Ramos (cell line): ENCODE results near the gene WIPI1.

Experiments used
- in situ Hi-C: fragments of 300-500 bp; cut with MboI; formaldehyde crosslinking; loops from one replicate; pipeline ENCODE4 v1.14.3; 2022; ENCODE audit warnings: low sequenced_read_pairs; ENCODE audit not compliant: unreplicated experiment

The WIPI1 gene

GRCh38 chr17:68457168-68457538 is at the start of gene WIPI1:
WIPI1 (minus strand) TSS chr17:68457496; CDS start chr17:68457421, 75 bp downstream.
- in situ Hi-C loops: loop anchor here (25.0 kb wide), 1 partner anchor 645 kb away; no protein-coding TSS in a partner anchor

- in situ Hi-C loops: no loop called here
Observed at GRCh38 chr17:68505951-68506350, 48.7 kb upstream of the WIPI1 start.

GRCh38 chr17:68501074-68501473 is 43.8 kb upstream of the WIPI1 start:
- in situ Hi-C loops: no loop called here

- in situ Hi-C loops: loop anchor here (25.0 kb wide), 1 partner anchor 1137 kb away; the partner anchor contains the start of gene PSMD12
Observed at GRCh38 chr17:68499587-68499986, 42.3 kb upstream of the WIPI1 start.

GRCh38 chr17:68498479-68499326 is 41.4 kb upstream of the WIPI1 start:
- in situ Hi-C loops: loop anchor here (25.0 kb wide), 1 partner anchor 1136 kb away; the partner anchor contains the start of gene PSMD12

GRCh38 chr17:68497885-68498319 is 40.6 kb upstream of the WIPI1 start:
- in situ Hi-C loops: loop anchor here (25.0 kb wide), 1 partner anchor 1136 kb away; the partner anchor contains the start of gene PSMD12

GRCh38 chr17:68495081-68495480 is 37.8 kb upstream of the WIPI1 start:
- in situ Hi-C loops: loop anchor here (25.0 kb wide), 1 partner anchor 1133 kb away; the partner anchor contains the start of gene PSMD12

- in situ Hi-C loops: loop anchor here (25.0 kb wide), 1 partner anchor 1130 kb away; the partner anchor contains the start of gene PSMD12
Observed at GRCh38 chr17:68492394-68493054, 35.2 kb upstream of the WIPI1 start.

- in situ Hi-C loops: loop anchor here (25.0 kb wide), 1 partner anchor 1129 kb away; the partner anchor contains the start of gene PSMD12
Observed at GRCh38 chr17:68491381-68492231, 34.3 kb upstream of the WIPI1 start.

- in situ Hi-C loops: loop anchor here (25.0 kb wide), 1 partner anchor 1128 kb away; the partner anchor contains the start of gene PSMD12
Observed at GRCh38 chr17:68489919-68490318, 32.6 kb upstream of the WIPI1 start.

GRCh38 chr17:68484458-68484857 is 27.2 kb upstream of the WIPI1 start:
- in situ Hi-C loops: loop anchor here (25.0 kb wide), 1 partner anchor 1122 kb away; the partner anchor contains the start of gene PSMD12

GRCh38 chr17:68482576-68483041 is 25.3 kb upstream of the WIPI1 start:
- in situ Hi-C loops: loop anchor here (25.0 kb wide), 1 partner anchor 1120 kb away; the partner anchor contains the start of gene PSMD12

GRCh38 chr17:68480885-68481284 is 23.6 kb upstream of the WIPI1 start:
- in situ Hi-C loops: loop anchor here (25.0 kb wide), 1 partner anchor 1119 kb away; the partner anchor contains the start of gene PSMD12

GRCh38 chr17:68470961-68471360 is 13.7 kb upstream of the WIPI1 start:
- in situ Hi-C loops: loop anchor here (25.0 kb wide), 1 partner anchor 659 kb away; no protein-coding TSS in a partner anchor

GRCh38 chr17:68468788-68469187 is 11.5 kb upstream of the WIPI1 start:
- in situ Hi-C loops: loop anchor here (10.0 to 25.0 kb wide), 3 partner anchors 294 to 656 kb away; no protein-coding TSS in a partner anchor

GRCh38 chr17:68468334-68468733 is 11.0 kb upstream of the WIPI1 start:
- in situ Hi-C loops: loop anchor here (10.0 to 25.0 kb wide), 3 partner anchors 294 to 656 kb away; no protein-coding TSS in a partner anchor

GRCh38 chr17:68463211-68464019 is 6.1 kb upstream of the WIPI1 start:
- in situ Hi-C loops: loop anchor here (10.0 to 25.0 kb wide), 3 partner anchors 289 to 651 kb away; no protein-coding TSS in a partner anchor
